Fibroblast of mammary gland (primary cell): ENCODE data around the gene FCAMR.

Experiments used
- DNase-seq: peaks from one replicate; pipeline ENCODE4 v3.0.0-alpha.2; 2010; ENCODE audit warnings: low read depth
- H3K4me3 ChIP-seq: 2 replicates; pipeline ENCODE4 v1.5.1; 2011; ENCODE audit warnings: low read depth, mild to moderate bottlenecking, low read length, moderate library complexity; ENCODE audit not compliant: control insufficient read depth
- TF ChIP-seq, protein P1 (sequence below): conservative IDR thresholded peaks from 2 replicates; pipeline ENCODE4 v1.5.1; 2011; ENCODE audit warnings: low read depth, low read length, inconsistent platforms; ENCODE audit not compliant: control insufficient read depth, insufficient read depth

Gene FCAMR

GRCh38 chr1:206982216-206982615, 12.0 kb upstream of the FCAMR start:
- DNase-seq = peak; percentile 26
- TF ChIP-seq, protein P1, sequence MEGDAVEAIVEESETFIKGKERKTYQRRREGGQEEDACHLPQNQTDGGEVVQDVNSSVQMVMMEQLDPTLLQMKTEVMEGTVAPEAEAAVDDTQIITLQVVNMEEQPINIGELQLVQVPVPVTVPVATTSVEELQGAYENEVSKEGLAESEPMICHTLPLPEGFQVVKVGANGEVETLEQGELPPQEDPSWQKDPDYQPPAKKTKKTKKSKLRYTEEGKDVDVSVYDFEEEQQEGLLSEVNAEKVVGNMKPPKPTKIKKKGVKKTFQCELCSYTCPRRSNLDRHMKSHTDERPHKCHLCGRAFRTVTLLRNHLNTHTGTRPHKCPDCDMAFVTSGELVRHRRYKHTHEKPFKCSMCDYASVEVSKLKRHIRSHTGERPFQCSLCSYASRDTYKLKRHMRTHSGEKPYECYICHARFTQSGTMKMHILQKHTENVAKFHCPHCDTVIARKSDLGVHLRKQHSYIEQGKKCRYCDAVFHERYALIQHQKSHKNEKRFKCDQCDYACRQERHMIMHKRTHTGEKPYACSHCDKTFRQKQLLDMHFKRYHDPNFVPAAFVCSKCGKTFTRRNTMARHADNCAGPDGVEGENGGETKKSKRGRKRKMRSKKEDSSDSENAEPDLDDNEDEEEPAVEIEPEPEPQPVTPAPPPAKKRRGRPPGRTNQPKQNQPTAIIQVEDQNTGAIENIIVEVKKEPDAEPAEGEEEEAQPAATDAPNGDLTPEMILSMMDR = peak; percentile 62
- H3K4me3 ChIP-seq = no peak overlapping the region

DNA sequence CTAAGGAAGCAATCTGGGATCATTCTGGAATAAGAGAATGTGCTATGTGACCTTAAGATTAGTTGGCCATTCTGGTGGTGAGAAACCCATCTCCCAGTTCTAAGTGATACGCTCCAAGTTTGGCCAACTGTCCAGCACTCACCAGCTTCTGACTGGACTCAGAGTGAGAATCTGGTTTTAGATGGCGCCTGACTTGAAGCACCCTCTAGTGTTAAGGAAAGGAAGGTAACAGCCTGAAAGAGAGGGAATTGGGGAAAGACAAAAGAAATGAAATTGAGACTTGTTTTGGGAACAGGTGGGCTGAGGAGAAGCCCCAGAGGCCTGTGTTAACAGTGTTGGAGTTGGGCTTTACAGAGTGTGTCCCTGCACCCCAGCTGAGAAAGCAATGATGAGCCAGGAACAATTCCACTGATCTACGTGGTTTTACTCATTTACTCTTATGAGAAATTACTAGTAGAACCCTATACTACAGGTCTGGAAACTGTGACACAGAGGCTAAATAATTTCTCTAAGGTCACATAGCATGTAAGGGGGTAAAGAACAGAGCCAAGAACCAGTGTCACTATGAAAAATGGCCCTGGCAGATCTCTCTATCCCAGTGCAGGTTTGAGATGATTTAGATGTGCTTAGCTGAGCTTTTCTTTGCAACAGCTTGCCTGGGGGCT, 9.3 kb upstream of the FCAMR start:
- H3K4me3 ChIP-seq = no peak overlapping the region
- TF ChIP-seq, protein P1 = peak; percentile 70
- DNase-seq = peak; percentile 40

DNA sequence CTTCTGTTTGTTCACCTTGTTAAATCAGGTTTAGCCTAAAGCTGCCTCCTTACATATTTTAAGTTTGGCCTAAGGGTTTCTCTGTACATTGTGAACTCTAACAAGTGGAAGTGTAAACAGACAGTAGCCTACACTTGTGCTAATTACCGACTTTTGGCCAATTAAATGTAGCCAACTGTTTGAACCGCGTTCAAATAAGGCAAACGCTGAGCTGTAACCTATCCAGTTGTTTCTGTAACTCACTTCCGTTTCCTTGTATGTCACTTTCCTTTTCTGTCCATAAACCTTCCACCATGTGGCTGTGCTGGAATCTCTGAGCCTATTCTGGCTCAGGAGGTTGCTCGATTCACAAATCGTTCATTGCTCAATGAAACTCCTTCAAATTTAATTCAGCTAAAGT, 8.0 kb upstream of the FCAMR start:
- TF ChIP-seq, protein P1 = no peak
- DNase-seq = no peak
- H3K4me3 ChIP-seq = no peak overlapping the region

DNA sequence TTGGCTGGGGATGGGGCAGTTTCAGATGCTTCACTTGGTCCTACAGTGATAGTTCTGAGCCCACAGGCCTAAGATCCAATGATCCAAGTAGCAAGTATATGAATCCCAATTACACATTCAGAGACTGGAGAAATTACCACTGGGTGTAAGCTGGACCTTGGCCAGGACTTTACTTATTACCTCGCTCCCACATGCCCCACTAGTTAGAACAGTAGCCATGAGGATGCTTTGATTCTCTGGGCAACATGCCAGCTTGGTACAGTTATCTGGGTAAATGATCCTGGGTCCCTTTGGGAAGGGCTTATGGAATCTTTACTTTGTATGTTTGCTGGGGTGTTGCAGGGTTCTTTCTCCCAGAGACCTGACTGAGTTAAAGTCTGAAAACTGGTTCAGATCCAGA, 5.0 kb upstream of the FCAMR start:
- TF ChIP-seq, protein P1 = no peak
- H3K4me3 ChIP-seq = no peak overlapping the region
- DNase-seq = no peak

GRCh38 chr1:206974140-206974539, 3.9 kb upstream of the FCAMR start:
- TF ChIP-seq, protein P1 = no peak
- H3K4me3 ChIP-seq = no peak overlapping the region

DNA sequence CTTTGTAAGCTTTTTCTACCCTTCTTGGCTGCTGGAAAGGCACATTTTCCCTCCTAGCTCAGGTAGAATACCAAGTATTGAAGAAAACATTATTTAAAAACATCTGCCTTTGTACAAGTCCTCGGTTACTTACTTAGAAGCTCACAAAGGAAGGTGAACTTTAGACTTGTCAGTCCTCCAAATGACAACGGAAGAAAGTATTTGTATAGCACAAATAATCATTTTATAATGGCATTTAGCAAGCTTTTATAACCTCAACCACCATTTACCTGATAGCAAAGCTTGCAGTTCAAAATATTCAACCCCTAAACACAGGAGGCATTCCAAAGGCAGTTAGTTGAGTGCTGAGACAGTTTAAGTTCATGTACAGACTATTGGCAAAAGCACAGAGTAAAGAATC, 2.5 kb upstream of the FCAMR start:
- no peak overlapping the region for H3K4me3 ChIP-seq
- DNase-seq = no peak
- TF ChIP-seq, protein P1 = no peak

More at GRCh38 chr1:206974140-206974539, 3.9 kb upstream of the FCAMR start:
- DNase-seq = no peak
